ENCODE measurements around the gene NOX3.

DNA sequence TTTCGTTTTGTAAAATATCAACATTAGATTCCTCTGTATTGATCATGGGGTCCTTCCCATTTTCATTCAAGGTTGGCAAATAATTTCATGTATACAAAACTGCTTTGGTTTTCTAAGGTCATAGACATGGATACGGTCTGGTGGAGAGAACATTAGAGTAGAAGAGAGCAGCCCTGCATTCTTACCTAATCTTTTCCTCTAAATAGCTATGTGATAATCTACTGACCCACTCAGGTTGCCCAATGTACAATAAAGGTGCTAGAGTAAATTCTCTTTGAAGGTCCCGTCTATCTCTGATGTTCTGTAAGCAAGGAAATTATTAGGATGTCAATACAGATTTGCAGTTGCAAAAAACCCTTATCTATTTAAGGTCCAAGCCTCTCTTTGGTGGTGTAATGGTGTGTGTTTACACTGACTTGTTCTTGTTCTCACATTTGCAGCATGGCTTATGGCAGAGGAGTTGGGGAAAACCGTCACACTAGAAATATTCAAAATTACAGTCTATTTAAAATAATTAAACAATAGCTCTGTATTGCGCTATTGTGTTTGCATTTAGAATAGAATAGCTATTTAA, 31.2 kb upstream of the NOX3 start:
- TF ChIP-seq, protein P1, sequence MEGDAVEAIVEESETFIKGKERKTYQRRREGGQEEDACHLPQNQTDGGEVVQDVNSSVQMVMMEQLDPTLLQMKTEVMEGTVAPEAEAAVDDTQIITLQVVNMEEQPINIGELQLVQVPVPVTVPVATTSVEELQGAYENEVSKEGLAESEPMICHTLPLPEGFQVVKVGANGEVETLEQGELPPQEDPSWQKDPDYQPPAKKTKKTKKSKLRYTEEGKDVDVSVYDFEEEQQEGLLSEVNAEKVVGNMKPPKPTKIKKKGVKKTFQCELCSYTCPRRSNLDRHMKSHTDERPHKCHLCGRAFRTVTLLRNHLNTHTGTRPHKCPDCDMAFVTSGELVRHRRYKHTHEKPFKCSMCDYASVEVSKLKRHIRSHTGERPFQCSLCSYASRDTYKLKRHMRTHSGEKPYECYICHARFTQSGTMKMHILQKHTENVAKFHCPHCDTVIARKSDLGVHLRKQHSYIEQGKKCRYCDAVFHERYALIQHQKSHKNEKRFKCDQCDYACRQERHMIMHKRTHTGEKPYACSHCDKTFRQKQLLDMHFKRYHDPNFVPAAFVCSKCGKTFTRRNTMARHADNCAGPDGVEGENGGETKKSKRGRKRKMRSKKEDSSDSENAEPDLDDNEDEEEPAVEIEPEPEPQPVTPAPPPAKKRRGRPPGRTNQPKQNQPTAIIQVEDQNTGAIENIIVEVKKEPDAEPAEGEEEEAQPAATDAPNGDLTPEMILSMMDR (IDR thresholded peaks at IDR 0.05): no peak
- no peak for TF ChIP-seq POLR2A (IDR thresholded peaks at IDR 0.05)

All from Peyer's patch (tissue), 4 donors.